ENCODE data around the gene PIEZO2. TPM values are rescaled to one million over a fixed set of nuclear protein-coding genes. Genes with fewer than 3 reads are reported as not detected.

The PIEZO2 gene
- total and polyA plus RNA-seq, 2 of the 8 experiments (the other 6 are each of a cell fraction or from before 2014, with no cell fraction given) = 4.7 to 16.5 TPM

DNA sequence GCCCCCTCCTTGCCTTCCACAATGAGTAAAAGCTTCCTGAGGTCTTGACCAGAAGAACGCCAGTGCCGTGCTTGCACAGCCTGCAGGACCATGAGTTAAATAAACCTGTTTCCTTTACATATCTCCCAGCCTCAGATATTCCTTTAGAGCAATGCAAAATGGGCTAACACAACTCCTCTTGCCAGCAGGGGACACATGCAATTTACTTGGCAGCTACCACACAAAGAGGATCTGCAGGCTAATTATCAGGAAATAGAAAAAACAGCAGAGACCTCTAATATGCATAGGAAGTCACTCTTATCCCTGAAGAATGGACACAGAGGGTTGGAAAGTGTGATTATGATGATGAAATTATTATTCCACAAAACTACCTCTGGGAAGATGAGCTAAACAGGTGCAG is 114.0 kb downstream of the PIEZO2 start (continued):
- TF ChIP-seq GTF2F1 (IDR thresholded peaks at IDR 0.05; ENCODE audit: borderline replicate concordance, low read depth, low read length) (no peak), CREB1 (IDR thresholded peaks at IDR 0.05) (no peak), KDM4A (IDR thresholded peaks at IDR 0.05; ENCODE audit: low read depth, low read length, severe bottlenecking) (no peak)
